SIG-M5 (cell line): ENCODE data around the gene GABARAPL1.

Experiments
- DNase-seq: peaks from one replicate; lab custom pipeline; 2025; lab: John Stamatoyannopoulos, UW

The GABARAPL1 gene

GRCh38 chr12:10235761-10236631 lies 23.3 kb downstream of the GABARAPL1 start:
- DNase-seq, result no peak

- DNase-seq, result no peak
These were observed 24.0 kb downstream of the GABARAPL1 start for GRCh38 chr12:10236720-10237119.

DNA sequence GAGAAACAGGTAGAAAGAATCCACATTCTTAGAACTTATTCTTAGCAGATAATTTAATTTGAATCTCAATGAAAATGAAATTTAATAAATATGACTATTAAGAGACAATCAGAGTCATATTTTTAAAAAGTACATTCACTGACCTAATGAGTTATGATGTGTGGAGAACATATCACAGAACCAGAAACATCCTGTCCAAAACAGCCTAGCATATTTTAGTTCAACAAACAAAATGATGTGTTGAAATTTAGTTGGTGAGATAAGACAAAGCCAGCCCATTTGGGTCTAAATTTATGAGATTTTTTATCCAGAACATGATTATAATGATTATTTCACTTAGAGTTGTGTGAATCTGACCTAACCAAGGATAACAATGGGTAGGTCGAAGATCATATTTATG lies 25.8 kb downstream of the GABARAPL1 start:
- no peak for DNase-seq

DNA sequence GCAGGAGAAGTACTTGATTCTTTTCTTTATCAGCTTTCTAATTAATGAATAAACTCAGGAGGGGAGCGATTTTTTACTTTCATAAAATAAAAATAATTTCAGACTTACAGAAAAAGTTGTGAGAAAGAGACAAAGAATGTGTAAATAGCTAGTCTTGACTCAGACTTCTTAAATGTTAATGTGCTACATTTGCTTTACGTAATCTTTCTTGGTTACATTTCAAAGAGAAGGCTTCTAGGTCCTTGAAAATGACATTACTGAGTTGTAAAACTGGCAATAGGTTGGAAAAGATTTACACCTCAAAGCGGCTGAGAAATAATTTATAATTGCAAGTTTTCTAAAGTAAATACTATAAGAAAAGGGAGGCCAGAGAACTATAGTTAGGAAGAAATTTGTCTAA lies 28.6 kb downstream of the GABARAPL1 start:
- DNase-seq, result no peak

- DNase-seq, result no peak
These were observed 29.1 kb downstream of the GABARAPL1 start for GRCh38 chr12:10241727-10242126.

GRCh38 chr12:10242539-10242938 lies 29.9 kb downstream of the GABARAPL1 start:
- DNase-seq, result no peak

DNA sequence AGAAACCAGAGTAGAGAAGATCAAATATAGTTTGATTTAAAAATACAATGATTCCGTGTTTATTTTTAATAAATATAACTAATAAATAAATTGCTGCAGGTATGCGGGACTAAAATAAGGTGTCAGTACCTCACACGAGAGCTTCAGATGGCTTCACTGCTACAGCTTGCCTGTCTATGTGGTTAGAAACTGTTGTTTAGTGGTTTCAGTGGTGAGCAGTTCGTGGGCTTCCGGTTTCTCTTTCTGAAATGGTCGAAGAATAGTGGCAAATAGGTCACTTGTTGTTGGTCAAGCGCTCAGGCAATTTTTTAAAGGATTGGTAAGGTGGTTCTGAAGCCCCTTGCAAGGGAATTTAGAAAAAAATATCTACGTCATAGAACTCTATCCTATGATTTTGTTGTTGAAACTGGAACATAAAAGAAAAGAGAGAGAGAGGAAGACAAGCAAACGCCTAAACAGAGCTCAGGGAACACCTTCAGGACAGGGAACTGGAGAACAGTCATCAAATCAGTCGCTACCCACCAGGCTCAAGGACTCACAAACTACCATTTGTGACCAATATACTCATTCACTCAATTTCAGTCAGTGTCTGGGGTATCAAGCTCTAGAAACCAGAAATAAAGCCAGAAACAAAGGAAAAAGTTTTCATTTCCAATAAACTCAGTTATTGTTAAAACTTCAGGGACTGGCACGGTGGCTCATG lies 31.3 kb downstream of the GABARAPL1 start:
- DNase-seq, result no peak

GRCh38 chr12:10247436-10248058 lies 34.9 kb downstream of the GABARAPL1 start:
- no peak for DNase-seq

DNA sequence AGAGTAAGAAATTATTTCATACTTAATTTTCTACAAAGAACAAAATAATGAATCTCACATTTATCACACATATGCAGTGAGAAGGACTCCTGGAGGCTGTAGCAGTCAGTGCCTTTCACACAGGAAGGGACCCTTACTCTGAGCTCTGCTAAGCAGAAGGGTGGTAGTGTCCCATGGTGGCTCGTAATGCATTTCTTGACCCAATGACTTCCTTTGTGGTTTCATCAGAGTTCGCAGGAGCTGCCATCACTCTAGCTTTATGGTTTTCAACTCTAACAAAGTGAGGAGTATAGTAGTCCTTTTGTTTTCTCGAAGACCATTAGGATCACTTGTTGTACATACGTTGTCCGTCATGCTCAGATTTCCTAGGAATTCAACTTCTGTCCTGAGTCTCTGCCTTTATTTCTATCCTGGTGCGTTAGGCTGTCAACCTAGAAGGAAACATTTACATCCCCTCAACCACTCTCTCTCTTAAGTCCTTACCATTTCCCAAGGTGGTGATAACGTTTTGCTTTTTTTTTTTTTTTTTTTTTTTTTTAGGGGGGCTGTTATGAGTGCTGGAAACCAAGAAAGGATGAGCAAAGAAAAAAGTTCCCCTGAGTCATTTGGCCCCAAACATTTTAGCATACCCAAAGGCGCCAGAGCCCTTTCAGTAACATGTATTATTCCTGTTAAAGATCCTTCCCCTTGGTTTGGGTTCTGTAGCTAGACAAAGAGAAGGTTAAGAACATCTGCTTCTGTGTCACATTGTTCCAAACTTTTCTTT lies 37.2 kb downstream of the GABARAPL1 start:
- no peak for DNase-seq

DNA sequence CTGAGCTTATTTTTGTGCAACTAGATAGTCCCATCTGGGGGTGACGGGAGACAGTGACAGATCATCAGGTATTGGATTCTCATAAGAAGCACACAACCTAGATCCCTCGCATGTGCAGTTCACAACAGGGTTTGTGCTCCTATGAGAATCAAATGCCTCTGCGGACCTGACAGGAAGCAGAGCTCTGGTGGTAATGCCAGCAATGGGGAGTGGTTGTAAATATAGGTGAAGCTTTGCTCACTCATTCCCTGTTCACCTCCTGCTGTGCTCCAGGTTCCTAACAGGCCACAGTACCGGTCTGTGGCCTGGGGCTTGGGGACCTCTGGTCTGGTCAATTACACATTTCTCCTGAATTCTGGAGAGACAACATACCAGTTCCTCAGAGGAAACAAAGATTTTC lies 39.0 kb downstream of the GABARAPL1 start:
- no peak for DNase-seq

- no peak for DNase-seq
These were observed 39.5 kb downstream of the GABARAPL1 start for GRCh38 chr12:10252201-10252600.

DNA sequence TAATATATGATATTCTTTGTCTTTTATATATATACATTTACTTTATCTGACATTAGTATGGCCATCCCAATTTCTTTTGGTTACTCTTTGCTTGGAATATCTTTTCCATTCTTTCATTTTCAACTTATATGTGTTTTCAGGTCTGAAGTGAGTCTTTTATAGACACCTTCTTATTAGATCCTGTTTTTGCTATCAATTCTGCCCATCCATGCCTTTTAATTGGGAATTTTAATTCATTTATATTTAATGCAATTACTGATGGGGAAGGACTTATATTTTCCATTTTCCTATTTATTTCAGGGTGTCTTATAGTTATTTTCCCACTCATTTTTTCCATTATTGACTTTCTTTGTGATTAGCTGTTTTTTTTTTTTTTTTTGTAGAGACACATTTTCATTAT lies 43.4 kb downstream of the GABARAPL1 start:
- no peak for DNase-seq

GRCh38 chr12:10260927-10261326 lies 48.2 kb downstream of the GABARAPL1 start:
- no peak for DNase-seq

GRCh38 chr12:10268037-10268436 lies 55.4 kb downstream of the GABARAPL1 start:
- no peak for DNase-seq

GRCh38 chr12:10272467-10272866 lies 59.8 kb downstream of the GABARAPL1 start:
- no peak for DNase-seq
